Heart left ventricle (tissue), 13 donors: ENCODE measurements around the gene GGT5.

Experiments used
- POLR2A ChIP-seq, 2 donors: fragments of 450-650 bp; IDR thresholded peaks; one replicate each; pipeline ENCODE4 v1.6.1; 2017; ENCODE audit warnings: antibody characterized with exemption in 2 of 2, mild to moderate bottlenecking in 2 of 2, moderate library complexity in 2 of 2
- TF ChIP-seq, protein P1 (sequence below), 12 donors: fragments of 200-600 bp; sonication (generic) in 4 of 12; IDR thresholded peaks; one replicate each; pipeline versions ENCODE4 v1.5.0 to v1.8.0; 2018 to 2022; ENCODE audit warnings: antibody characterized with exemption in 12 of 12, mild to moderate bottlenecking in 5 of 12
- donor health status: ischemic (EF 13 %, LVEDD 7.1; RV severe dilation, severe dysfunction).
- donor health status: DM: no; HTN: yes; CAD: no.
- donor health status: DM: no; HTN: no; CAD: no.
- donor health status: ischemic (EF 25% LVEDD 6.9; RV normal size, moderate dysfunction).
- donor health status: ischemic (EF 25% LVEDD 5.7; RV mildly dilated, moderate dysfunction).
- donor health status: ischemic (EF 35%, LVEDD 5.7; RV mildly dilated, moderate dysfunction).
- donor health status: nonischemic (EF 11% LVEDD 7.7; RV severe dilation, severe dysfunction).
- donor health status: DM: yes; HTN: yes; CAD: no.
- donor health status: PGD.
- donor health status: ischemic (EF 29% LVEDD 5.4; RV normal size, mild dysfunction).
- donor health status: nonischemic (EF 23%, LVEDD 6.1; RV moderate dilation, normal function).

DNA sequence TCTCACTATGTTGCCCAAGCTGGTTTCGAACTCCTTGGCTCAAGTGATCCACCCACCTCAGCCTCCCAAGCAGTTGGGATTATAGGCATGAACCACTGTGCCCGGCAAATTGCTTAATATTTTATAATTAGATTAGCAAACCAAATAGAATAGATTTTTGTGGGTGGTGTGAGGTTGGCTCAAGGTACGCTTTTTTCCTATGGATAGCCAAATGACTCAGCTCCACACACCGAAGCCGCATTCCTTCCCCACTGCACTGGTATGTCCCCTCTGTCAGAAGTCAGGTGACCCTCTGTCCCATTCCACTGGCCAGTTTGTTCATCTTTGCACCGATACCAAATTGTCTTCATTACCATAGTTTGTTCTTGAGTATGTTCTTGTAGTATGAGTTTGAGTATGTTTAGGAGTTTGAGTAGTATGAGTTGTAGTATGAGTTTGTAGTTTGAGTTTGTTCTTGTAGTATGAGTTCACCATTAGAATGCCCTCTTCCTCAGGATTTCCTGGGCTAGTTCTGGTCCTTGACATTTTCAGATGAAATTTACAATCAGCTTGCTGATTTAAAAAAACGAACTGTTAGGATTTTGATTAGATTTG lies 44.2 kb downstream of the GGT5 start:
- TF ChIP-seq, protein P1, sequence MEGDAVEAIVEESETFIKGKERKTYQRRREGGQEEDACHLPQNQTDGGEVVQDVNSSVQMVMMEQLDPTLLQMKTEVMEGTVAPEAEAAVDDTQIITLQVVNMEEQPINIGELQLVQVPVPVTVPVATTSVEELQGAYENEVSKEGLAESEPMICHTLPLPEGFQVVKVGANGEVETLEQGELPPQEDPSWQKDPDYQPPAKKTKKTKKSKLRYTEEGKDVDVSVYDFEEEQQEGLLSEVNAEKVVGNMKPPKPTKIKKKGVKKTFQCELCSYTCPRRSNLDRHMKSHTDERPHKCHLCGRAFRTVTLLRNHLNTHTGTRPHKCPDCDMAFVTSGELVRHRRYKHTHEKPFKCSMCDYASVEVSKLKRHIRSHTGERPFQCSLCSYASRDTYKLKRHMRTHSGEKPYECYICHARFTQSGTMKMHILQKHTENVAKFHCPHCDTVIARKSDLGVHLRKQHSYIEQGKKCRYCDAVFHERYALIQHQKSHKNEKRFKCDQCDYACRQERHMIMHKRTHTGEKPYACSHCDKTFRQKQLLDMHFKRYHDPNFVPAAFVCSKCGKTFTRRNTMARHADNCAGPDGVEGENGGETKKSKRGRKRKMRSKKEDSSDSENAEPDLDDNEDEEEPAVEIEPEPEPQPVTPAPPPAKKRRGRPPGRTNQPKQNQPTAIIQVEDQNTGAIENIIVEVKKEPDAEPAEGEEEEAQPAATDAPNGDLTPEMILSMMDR (IDR thresholded peaks at IDR 0.05), result no peak
- TF ChIP-seq POLR2A (IDR thresholded peaks at IDR 0.05), result no peak
